Psoas muscle (tissue), 8 donors: ENCODE results near the gene TNS3. TPM values are rescaled to one million over a fixed set of nuclear protein-coding genes. Genes with fewer than 3 reads are reported as not detected.

ENCODE experiments used
- ATAC-seq, 4 donors: fragments of 200-7000 bp; cut with Tn5 transposase; one replicate each; pipeline ENCODE4 v1.9.1; 2020; ENCODE audit warnings: moderate library complexity in 3 of 4, mild to moderate bottlenecking in 2 of 4
- DNase-seq, 2 donors: peaks; one replicate each; pipeline ENCODE4 v3.0.0-alpha.2; 2020
- H3K27ac ChIP-seq: fragments of 200-600 bp; one replicate; pipeline ENCODE4 v1.8.0; 2022
- H3K27me3 ChIP-seq, 3 donors: fragments of 200-600 bp in 1 of 3; one replicate each; pipeline versions ENCODE4 v1.6.1 to v1.8.0; 2013 to 2022; ENCODE audit warnings: low read length in 2 of 3, mild to moderate bottlenecking in 2 of 3, moderate library complexity in 1 of 3; ENCODE audit not compliant: insufficient read depth in 3 of 3
- H3K36me3 ChIP-seq, 2 donors: fragments of 200-600 bp in 1 of 2; one replicate each; pipeline versions ENCODE4 v1.6.1 to v1.8.0; 2013 to 2022; ENCODE audit warnings: low read depth in 1 of 2, mild to moderate bottlenecking in 1 of 2, moderate library complexity in 1 of 2; ENCODE audit not compliant: insufficient read depth in 1 of 2
- H3K4me1 ChIP-seq: fragments of 200-600 bp; one replicate; pipeline ENCODE4 v1.8.0; 2022
- H3K4me3 ChIP-seq: fragments of 200-600 bp; one replicate; pipeline ENCODE4 v1.8.0; 2022; ENCODE audit warnings: mild to moderate bottlenecking
- H3K9me3 ChIP-seq: fragments of 200-600 bp; one replicate; pipeline ENCODE4 v1.8.0; 2022
- CTCF ChIP-seq: fragments of 200-600 bp; IDR thresholded peaks from one replicate; pipeline ENCODE4 v1.8.0; 2022; ENCODE audit warnings: antibody characterized with exemption
- WGBS, 3 donors: extraction: QIAGEN DNeasy Blood & Tissue Kit; methylation state at CpG; one replicate each; pipeline versions ENCODE4 v1.1.6 to v1.1.7; 2013; 5-methylcytosine and 5-hydroxymethylcytosine counted together
- intact Hi-C, 2 donors: fragments of 100-400 bp; cut with DNase I; formaldehyde crosslinking; loops; one replicate each; pipeline versions ENCODE4 v1.11.0 to v1.14.2; 2022
- polyA plus RNA-seq, 3 donors: library from polyadenylated mRNA; stranded (reverse); fragments of 200-250 nt; gene quantifications; one replicate each; pipeline ENCODE4 v1.2.3, GENCODE V29; 2013
- total RNA-seq, 4 donors: library from RNA; stranded (reverse); fragmentation: NEBNext Ultra II Directional in 2 of 4; extraction: Animal tissue kit (Norgen Biotek cat#: 25700) in 2 of 4; gene quantifications; one replicate each; pipeline versions ENCODE4 v1.2.1 to v1.2.4, GENCODE V29; 2021 to 2023
- donor health status: healthy with polysubstance abuse.
- donor health status: DM: no; HTN: no; CAD: no; lungs with moderate emphysema.
- donor health status: Bipolar disorder and iron deficiency.
- donor health status: healthy.
- donor health status: DM: yes; HTN: yes; CAD: no.
- donor health status: DM: no; HTN: no; CAD: no.
- donor health status: DM: no; HTN: no; CAD: no.
- donor health status: DM: yes; HTN: yes; CAD: no.

The TNS3 gene
- total and polyA plus RNA-seq, 7 donors: 11.5 to 75.3 (median 35.0) TPM

- intact Hi-C loops: no loop called here
- Histone ChIP-seq H3K4me3 (no peak overlapping the region), H3K9me3 (no peaks in the 10 kb centered on the region), H3K4me1 (peaks cover 17% of the 10 kb centered on the region), H3K27ac (no peak overlapping the region), H3K27me3 (no peaks in the 10 kb centered on the region), H3K36me3 (no peaks in the 10 kb centered on the region)
- ATAC-seq (peak in 2 of 4 donors; percentile 23 to 59), DNase-seq (no peak)
- TF ChIP-seq CTCF: no peak
Measured at GRCh38 chr7:47244692-47245091, 337.2 kb downstream of the TNS3 start.

DNA sequence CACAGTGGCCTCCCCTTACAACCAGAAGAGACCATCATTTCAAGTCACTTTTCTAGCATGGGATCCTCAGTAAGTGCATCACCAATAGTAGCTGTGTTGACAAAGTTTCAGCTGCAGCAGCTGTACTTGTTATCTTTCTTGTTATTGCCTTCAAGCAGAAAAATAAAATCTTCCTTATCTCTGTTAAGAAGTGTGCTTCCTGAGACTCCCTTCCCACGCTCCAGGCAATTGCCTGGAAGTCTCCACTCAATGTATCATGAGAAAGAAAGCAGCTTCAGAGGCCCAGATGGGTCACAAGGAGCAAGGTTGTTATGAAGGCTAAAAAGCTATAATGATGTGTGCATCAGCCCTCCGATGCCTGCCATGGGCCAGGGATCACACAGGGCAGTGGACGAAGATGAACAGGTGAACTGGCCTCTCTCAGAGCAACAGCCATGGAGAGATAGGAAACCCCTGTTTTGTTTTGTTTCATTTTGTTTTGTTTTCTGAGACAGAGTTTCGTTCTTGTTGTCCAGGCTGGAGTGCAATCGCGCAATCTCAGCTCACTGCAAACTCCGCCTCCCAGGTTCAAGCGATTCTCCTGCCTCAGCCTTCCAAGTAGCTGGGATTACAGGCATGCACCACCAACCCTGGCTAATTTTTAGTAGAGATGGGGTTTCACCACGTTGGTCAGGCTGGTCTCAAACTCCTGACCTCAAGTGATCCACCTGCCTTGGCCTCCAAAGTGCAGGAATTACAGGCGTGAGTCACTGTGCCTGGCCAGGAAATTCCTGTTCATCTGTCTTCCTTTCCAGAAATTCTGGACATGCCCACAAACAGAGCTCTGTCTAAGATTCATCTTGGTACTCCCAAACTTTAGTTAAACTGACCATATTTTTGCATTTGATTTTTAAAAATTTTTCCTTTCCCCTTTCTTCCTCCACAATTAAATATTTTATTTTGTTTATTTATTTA, 340.5 kb downstream of the TNS3 start:
- no peaks in the 10 kb centered on the region for H3K9me3 ChIP-seq
- H3K27ac ChIP-seq: no peak overlapping the region
- H3K36me3 ChIP-seq: no peaks in the 10 kb centered on the region
- no peak overlapping the region for H3K4me3 ChIP-seq
- intact Hi-C loops: no loop called here
- no peak for DNase-seq
- H3K4me1 ChIP-seq: peaks cover 8% of the 10 kb centered on the region
- TF ChIP-seq CTCF: no peak
- 80 to 84% (median 84%) methylated on average over 10 of the region's 10 CpGs for WGBS, 3 donors
- ATAC-seq: no peak
- no peaks in the 10 kb centered on the region for H3K27me3 ChIP-seq

DNA sequence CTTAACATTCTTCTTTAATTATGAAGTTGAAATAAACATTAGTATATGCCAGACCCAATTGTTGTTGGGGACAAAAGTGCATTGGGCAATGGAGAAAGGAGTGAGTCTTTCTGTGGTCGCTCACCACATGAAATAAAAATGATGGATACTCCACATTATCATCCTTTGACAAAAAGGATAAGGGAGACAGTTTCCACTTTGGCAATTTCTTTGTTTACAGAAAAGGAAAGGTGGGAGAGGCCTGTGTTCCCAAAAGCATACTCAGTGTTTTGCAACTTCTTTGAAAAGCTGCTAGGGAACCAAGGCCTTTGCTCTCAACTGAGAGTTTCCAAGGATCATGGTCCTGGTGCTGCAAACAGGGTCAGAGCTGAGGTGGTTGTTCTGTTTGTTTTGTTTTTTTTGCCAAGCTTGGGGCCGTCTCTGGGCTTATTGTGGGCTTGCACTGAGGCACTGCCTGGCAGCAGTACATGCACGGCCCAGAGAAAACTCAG, 341.9 kb downstream of the TNS3 start:
- peak in 2 of 4 donors; percentile 36 to 54 for ATAC-seq
- Histone ChIP-seq H3K9me3 (no peaks in the 10 kb centered on the region), H3K27ac (no peak overlapping the region), H3K27me3 (no peaks in the 10 kb centered on the region), H3K4me1 (peaks cover 8% of the 10 kb centered on the region), H3K36me3 (no peaks in the 10 kb centered on the region), H3K4me3 (no peak overlapping the region)
- WGBS, 3 donors: 70 to 88% (median 82%) methylated on average over 3 of the region's 3 CpGs
- no peak for DNase-seq
- no peak for TF ChIP-seq CTCF
- intact Hi-C loops: no loop called here

- ATAC-seq (no peak), DNase-seq (no peak)
- 85 to 89% (median 88%) methylated on average over 6 to 7 of the region's 7 CpGs for WGBS, 3 donors
- Histone ChIP-seq H3K36me3 (no peaks in the 10 kb centered on the region), H3K4me1 (peaks cover 8% of the 10 kb centered on the region), H3K27ac (no peak overlapping the region), H3K9me3 (no peaks in the 10 kb centered on the region), H3K27me3 (no peaks in the 10 kb centered on the region), H3K4me3 (no peak overlapping the region)
- intact Hi-C loops: no loop called here
- no peak for TF ChIP-seq CTCF
Measured at GRCh38 chr7:47239034-47239433, 342.9 kb downstream of the TNS3 start.
